Endodermal cell (in vitro differentiated cells): ENCODE measurements around the gene ATF4. TPM values are rescaled to one million over a fixed set of nuclear protein-coding genes. Genes with fewer than 3 reads are reported as not detected.

Source experiments
- DNase-seq: peaks from one replicate; pipeline ENCODE4 v3.0.0-alpha.2; 2017
- H3K27ac ChIP-seq: 2 replicates; pipeline ENCODE4 v1.5.1; 2013; ENCODE audit warnings: mild to moderate bottlenecking, low read depth, low read length, moderate library complexity
- H3K27me3 ChIP-seq: 2 replicates; pipeline ENCODE4 v1.6.1; 2013; ENCODE audit warnings: mild to moderate bottlenecking, low read length, moderate library complexity; ENCODE audit not compliant: insufficient read depth, control insufficient read depth, poor library complexity, severe bottlenecking
- H3K36me3 ChIP-seq: 2 replicates; pipeline ENCODE4 v1.7.0; 2013; ENCODE audit warnings: mild to moderate bottlenecking, low read length, moderate library complexity; ENCODE audit not compliant: control insufficient read depth, insufficient read depth
- H3K4me1 ChIP-seq: one replicate; pipeline ENCODE4 v1.7.0; 2013; ENCODE audit warnings: low read length; ENCODE audit not compliant: control insufficient read depth, insufficient read depth
- H3K4me3 ChIP-seq: 2 replicates; pipeline ENCODE4 v1.5.1; 2013; ENCODE audit warnings: mild to moderate bottlenecking, low read length, moderate library complexity
- H3K9ac ChIP-seq: 2 replicates; pipeline ENCODE4 v1.6.1; 2013; ENCODE audit warnings: mild to moderate bottlenecking, low read length, moderate library complexity; ENCODE audit not compliant: poor library complexity, severe bottlenecking; ENCODE audit errors: extremely low read depth
- H3K9me3 ChIP-seq: 2 replicates; pipeline ENCODE4 v1.6.1; 2013; ENCODE audit warnings: mild to moderate bottlenecking, low read length, moderate library complexity; ENCODE audit not compliant: control insufficient read depth
- H3K27ac Mint-ChIP-seq: 2 replicates; pipeline ENCODE4 v1.8.0; 2020; ENCODE audit warnings: mixed read lengths
- H3K27me3 Mint-ChIP-seq: 2 replicates; pipeline ENCODE4 v1.8.0; 2021; ENCODE audit warnings: mild to moderate bottlenecking, mixed read lengths; ENCODE audit not compliant: insufficient read depth
- H3K36me3 Mint-ChIP-seq: 2 replicates; pipeline ENCODE4 v1.8.0; 2020; ENCODE audit warnings: low read depth, mixed read lengths
- H3K4me1 Mint-ChIP-seq: 2 replicates; pipeline ENCODE4 v1.8.0; 2020; ENCODE audit warnings: mixed read lengths
- H3K4me3 Mint-ChIP-seq: 2 replicates; pipeline ENCODE4 v1.8.0; 2020; ENCODE audit warnings: mild to moderate bottlenecking, moderate library complexity, mixed read lengths
- H3K9me3 Mint-ChIP-seq: 2 replicates; pipeline ENCODE4 v1.8.0; 2020; ENCODE audit warnings: mild to moderate bottlenecking, mixed read lengths
- WGBS, 2 experiments: methylation state at CpG; one replicate each; pipeline versions ENCODE4 v1.1.5 to v1.1.7; 2013; ENCODE audit warnings: missing lambda C conversion rate in 2 of 2, mixed read lengths in 1 of 2; ENCODE audit not compliant: insufficient coverage in 1 of 2, insufficient read length in 1 of 2; 5-methylcytosine and 5-hydroxymethylcytosine counted together
- total RNA-seq, 2 donors: library from RNA; stranded (reverse); fragmentation: NEBNext Ultra II Directional in 1 of 2; extraction: Animal tissue kit (Norgen Biotek cat#: 25700) in 1 of 2; gene quantifications; 2 replicates in 1 of 2; 3 replicates in 1 of 2; pipeline ENCODE4 v1.2.1, GENCODE V29; 2021
- TF ChIP-seq, protein P1 (sequence below): fragments of 200-600 bp; sonication (generic); conservative IDR thresholded peaks from 2 replicates; pipeline ENCODE4 v1.5.0; 2021; ENCODE audit warnings: antibody characterized with exemption, mild to moderate bottlenecking

Gene ATF4
- total RNA-seq, 2 donors from 2014 or later, result 335 to 341 TPM

DNA sequence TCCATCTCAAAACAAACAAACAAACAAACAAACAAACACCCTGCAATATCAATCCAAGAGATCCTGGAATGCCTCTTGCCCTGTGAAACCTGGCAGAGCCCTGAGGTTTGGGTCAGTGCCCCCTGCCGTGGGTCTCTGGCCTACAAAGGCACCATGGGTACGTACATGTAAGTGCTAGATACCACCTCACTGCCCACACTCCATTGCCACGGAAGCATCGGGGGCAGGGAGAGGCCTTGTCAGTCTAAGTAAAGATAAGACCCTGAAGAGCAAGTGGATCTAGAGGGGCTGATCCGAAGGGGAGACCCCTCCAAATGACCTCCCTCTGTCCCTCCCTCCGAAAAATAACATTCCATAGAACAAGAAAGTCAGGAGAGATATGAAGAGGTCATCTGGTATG lies 20.3 kb upstream of the ATF4 start:
- TF ChIP-seq, protein P1, sequence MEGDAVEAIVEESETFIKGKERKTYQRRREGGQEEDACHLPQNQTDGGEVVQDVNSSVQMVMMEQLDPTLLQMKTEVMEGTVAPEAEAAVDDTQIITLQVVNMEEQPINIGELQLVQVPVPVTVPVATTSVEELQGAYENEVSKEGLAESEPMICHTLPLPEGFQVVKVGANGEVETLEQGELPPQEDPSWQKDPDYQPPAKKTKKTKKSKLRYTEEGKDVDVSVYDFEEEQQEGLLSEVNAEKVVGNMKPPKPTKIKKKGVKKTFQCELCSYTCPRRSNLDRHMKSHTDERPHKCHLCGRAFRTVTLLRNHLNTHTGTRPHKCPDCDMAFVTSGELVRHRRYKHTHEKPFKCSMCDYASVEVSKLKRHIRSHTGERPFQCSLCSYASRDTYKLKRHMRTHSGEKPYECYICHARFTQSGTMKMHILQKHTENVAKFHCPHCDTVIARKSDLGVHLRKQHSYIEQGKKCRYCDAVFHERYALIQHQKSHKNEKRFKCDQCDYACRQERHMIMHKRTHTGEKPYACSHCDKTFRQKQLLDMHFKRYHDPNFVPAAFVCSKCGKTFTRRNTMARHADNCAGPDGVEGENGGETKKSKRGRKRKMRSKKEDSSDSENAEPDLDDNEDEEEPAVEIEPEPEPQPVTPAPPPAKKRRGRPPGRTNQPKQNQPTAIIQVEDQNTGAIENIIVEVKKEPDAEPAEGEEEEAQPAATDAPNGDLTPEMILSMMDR, result no peak
- no peak overlapping the region for H3K4me3 Mint-ChIP-seq
- H3K4me1 Mint-ChIP-seq, result peaks cover 24% of the 10 kb centered on the region
- WGBS, 2 experiments, result 84 to 96% methylated on average over 5 to 6 of the region's 6 CpGs
- H3K9me3 Mint-ChIP-seq, result no peaks in the 10 kb centered on the region
- no peaks in the 10 kb centered on the region for H3K9me3 ChIP-seq
- H3K4me3 ChIP-seq, result no peak overlapping the region
- no peak overlapping the region for H3K9ac ChIP-seq
- H3K36me3 Mint-ChIP-seq, result peaks cover 14% of the 10 kb centered on the region
- H3K27ac Mint-ChIP-seq, result no peak overlapping the region
- peaks cover 21% of the 10 kb centered on the region for H3K4me1 ChIP-seq
- H3K27ac ChIP-seq, result no peak overlapping the region
- H3K27me3 Mint-ChIP-seq, result peaks cover 30% of the 10 kb centered on the region
- DNase-seq, result no peak
- no peaks in the 10 kb centered on the region for H3K27me3 ChIP-seq
- H3K36me3 ChIP-seq, result peaks cover 18% of the 10 kb centered on the region

GRCh38 chr22:39501644-39502108 lies 18.7 kb upstream of the ATF4 start:
- 39 to 65% methylated on average over 8 to 13 of the region's 13 CpGs for WGBS, 2 experiments
- Mint-ChIP-seq H3K4me1 (peaks cover 24% of the 10 kb centered on the region), H3K4me3 (peak overlapping the region; percentile 87), H3K36me3 (peaks cover 28% of the 10 kb centered on the region), H3K27ac (peak overlapping the region; percentile 91), H3K9me3 (no peaks in the 10 kb centered on the region), H3K27me3 (peaks cover 40% of the 10 kb centered on the region)
- H3K9me3 ChIP-seq, result no peaks in the 10 kb centered on the region
- peak overlapping the region; percentile 51 for H3K9ac ChIP-seq
- no peak overlapping the region for H3K27ac ChIP-seq
- H3K4me3 ChIP-seq, result peak overlapping the region; percentile 96
- peaks cover 21% of the 10 kb centered on the region for H3K4me1 ChIP-seq
- TF ChIP-seq, protein P1, result no peak
- no peaks in the 10 kb centered on the region for H3K27me3 ChIP-seq
- DNase-seq, result no peak
- peaks cover 34% of the 10 kb centered on the region for H3K36me3 ChIP-seq

DNA sequence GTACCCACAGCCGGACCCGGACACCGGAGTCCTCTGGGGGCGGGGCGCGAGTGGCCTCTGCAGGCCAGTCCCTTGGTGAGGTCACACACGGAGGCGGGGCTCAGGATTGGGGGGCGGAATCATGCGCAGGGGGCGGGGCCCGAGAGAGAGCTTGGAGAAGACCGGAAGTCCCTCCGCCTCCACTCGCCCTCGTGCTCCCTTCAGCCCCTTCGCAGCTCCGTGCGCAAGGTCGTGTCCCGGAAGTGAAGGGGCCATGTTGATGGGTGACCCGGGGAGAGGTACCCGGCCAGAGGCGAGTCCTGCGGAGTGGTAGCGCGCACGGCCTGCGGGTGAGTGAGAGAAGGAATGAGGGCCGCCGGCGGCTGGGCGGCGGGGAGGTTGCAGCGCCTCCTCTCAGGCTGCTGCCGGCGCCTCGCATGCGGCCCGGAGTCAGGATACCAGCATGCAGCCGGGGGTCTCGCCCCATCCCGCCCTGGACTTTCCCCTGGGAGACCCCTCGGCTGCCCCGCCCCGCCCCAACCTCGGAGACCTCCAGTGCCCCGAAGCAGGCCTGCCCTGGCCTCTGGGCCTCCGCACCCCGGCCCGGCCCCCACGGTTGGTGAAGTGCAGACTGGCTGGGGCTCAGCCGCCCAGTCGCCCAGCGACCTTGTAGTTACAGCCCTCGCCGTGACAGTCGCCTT lies 18.1 kb upstream of the ATF4 start, which contains the start of gene MIEF1:
TSS of gene MIEF1 (plus strand) at position 182 of the 680 bp plus-strand sequence. CDS start 9,005 bp downstream, outside the sequence.
- Histone ChIP-seq H3K27ac (peak within 1 kb of the TSS; percentile 32), H3K4me3 (peak within 1 kb of the TSS; percentile 96), H3K9ac (peak within 1 kb of the TSS; percentile 57), H3K9me3 (no peaks in the 10 kb centered on the region), H3K36me3 (peaks cover 39% of the 10 kb centered on the region), H3K27me3 (no peaks in the 10 kb centered on the region), H3K4me1 (peaks cover 21% of the 10 kb centered on the region)
- H3K27me3 Mint-ChIP-seq, result peaks cover 46% of the 10 kb centered on the region
- TF ChIP-seq, protein P1, result no peak
- H3K4me3 Mint-ChIP-seq, result peak within 1 kb of the TSS; percentile 87
- H3K4me1 Mint-ChIP-seq, result peaks cover 24% of the 10 kb centered on the region
- peaks cover 33% of the 10 kb centered on the region for H3K36me3 Mint-ChIP-seq
- DNase-seq, result peak; percentile 99
- H3K9me3 Mint-ChIP-seq, result no peaks in the 10 kb centered on the region
- WGBS, 2 experiments, result 0 to 1% methylated on average over 33 to 58 of the region's 58 CpGs
- peak within 1 kb of the TSS; percentile 91 for H3K27ac Mint-ChIP-seq
